HFFc6 (cell line): Measurements from ENCODE around the gene UPF1. TPM values are rescaled to one million over a fixed set of nuclear protein-coding genes. Genes with fewer than 3 reads are reported as not detected.

Source experiments
- DNase-seq: peaks from one replicate; pipeline ENCODE4 v3.0.0-alpha.2; 2018
- H3K27ac Mint-ChIP-seq: 2 replicates; pipeline ENCODE4 v1.8.0; 2020; ENCODE audit warnings: mild to moderate bottlenecking, mixed read lengths
- H3K27me3 Mint-ChIP-seq: 2 replicates; pipeline ENCODE4 v1.8.0; 2021; ENCODE audit warnings: mild to moderate bottlenecking, moderate library complexity, mixed read lengths; ENCODE audit not compliant: insufficient read depth
- H3K36me3 Mint-ChIP-seq: 2 replicates; pipeline ENCODE4 v1.8.0; 2021; ENCODE audit warnings: low read depth, mixed read lengths
- H3K4me1 Mint-ChIP-seq: 2 replicates; pipeline ENCODE4 v1.8.0; 2020; ENCODE audit warnings: low read depth, mixed read lengths
- H3K4me3 Mint-ChIP-seq: 2 replicates; pipeline ENCODE4 v1.8.0; 2020; ENCODE audit warnings: mild to moderate bottlenecking, moderate library complexity, mixed read lengths
- H3K9me3 Mint-ChIP-seq: 2 replicates; pipeline ENCODE4 v1.8.0; 2020; ENCODE audit warnings: mild to moderate bottlenecking, mixed read lengths
- long read RNA-seq: library from polyadenylated mRNA; unstranded; transcript quantifications from one replicate; pipeline ENCODE4 v2.0.0, GENCODE V29; 2019
- total RNA-seq, 6 experiments: library from RNA; stranded (reverse); fragmentation: NEBNext Ultra II Directional; extraction: Animal tissue kit (Norgen Biotek cat#: 25700); gene quantifications; 2 replicates in 1 of 6; 3 replicates in 5 of 6; pipeline ENCODE4 v1.2.3, GENCODE V29; 2021
- TF ChIP-seq, protein P1 (sequence below): fragments of 200-600 bp; sonication (generic); IDR thresholded peaks from 2 replicates; pipeline ENCODE4 v1.5.0; 2021; ENCODE audit warnings: antibody characterized with exemption, mild to moderate bottlenecking

Gene UPF1
- 10 to 100 TPM; 46.3 to 54.7 (median 51.4) TPM for total RNA-seq
- long read RNA-seq, partial matches to known transcripts, result 2 of 12 reads
- long read RNA-seq, other reads (novel, unspliced or antisense), result 10 of 12 reads

DNA sequence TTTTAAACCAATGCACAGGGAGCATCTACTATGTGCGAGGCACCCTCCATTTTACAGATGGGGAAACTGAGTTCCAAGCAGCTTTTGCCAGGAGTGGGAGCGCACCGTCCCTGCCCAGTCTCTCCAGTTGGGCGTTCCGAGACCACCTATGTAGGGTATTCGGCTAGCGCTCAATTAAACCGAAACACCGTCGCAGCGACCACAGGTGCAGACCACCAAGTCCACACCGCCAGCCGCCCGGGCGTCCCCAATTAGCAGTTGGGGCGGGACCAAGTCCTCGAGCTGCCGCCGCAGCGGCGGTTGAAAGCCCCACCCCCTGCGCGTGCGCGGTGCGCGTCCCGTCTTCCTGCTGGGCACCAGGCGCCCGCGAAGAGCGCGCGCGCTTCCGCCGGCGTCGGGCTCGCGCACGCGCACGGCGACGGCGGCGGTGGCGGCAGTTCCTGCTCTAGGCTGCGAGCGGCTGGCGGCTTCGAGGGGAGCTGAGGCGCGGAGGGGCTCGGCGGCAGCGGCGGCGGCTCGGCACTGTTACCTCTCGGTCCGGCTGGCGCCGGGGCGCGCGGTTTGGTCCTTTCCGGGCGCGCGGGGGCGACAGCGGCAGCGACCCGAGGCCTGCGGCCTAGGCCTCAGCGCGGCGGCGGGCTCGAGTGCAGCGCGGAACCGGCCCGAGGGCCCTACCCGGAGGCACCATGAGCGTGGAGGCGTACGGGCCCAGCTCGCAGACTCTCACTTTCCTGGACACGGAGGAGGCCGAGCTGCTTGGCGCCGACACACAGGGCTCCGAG, at the start of gene UPF1:
TSS of gene UPF1 (plus strand) at position 436 of the 782 bp plus-strand sequence. CDS start at position 687, 251 bp downstream.
- H3K4me1 Mint-ChIP-seq, result peaks cover 35% of the 10 kb centered on the region
- peaks cover 10% of the 10 kb centered on the region for H3K9me3 Mint-ChIP-seq
- peak within 1 kb of the TSS; percentile 83 for H3K27ac Mint-ChIP-seq
- H3K36me3 Mint-ChIP-seq, result peaks cover 35% of the 10 kb centered on the region
- peak within 1 kb of the TSS; percentile 98 for H3K4me3 Mint-ChIP-seq
- TF ChIP-seq, protein P1, sequence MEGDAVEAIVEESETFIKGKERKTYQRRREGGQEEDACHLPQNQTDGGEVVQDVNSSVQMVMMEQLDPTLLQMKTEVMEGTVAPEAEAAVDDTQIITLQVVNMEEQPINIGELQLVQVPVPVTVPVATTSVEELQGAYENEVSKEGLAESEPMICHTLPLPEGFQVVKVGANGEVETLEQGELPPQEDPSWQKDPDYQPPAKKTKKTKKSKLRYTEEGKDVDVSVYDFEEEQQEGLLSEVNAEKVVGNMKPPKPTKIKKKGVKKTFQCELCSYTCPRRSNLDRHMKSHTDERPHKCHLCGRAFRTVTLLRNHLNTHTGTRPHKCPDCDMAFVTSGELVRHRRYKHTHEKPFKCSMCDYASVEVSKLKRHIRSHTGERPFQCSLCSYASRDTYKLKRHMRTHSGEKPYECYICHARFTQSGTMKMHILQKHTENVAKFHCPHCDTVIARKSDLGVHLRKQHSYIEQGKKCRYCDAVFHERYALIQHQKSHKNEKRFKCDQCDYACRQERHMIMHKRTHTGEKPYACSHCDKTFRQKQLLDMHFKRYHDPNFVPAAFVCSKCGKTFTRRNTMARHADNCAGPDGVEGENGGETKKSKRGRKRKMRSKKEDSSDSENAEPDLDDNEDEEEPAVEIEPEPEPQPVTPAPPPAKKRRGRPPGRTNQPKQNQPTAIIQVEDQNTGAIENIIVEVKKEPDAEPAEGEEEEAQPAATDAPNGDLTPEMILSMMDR, result no peak
- DNase-seq, result peak; percentile 81
- peaks cover 3% of the 10 kb centered on the region; the same call in 1 of the 2 replicates for H3K27me3 Mint-ChIP-seq

DNA sequence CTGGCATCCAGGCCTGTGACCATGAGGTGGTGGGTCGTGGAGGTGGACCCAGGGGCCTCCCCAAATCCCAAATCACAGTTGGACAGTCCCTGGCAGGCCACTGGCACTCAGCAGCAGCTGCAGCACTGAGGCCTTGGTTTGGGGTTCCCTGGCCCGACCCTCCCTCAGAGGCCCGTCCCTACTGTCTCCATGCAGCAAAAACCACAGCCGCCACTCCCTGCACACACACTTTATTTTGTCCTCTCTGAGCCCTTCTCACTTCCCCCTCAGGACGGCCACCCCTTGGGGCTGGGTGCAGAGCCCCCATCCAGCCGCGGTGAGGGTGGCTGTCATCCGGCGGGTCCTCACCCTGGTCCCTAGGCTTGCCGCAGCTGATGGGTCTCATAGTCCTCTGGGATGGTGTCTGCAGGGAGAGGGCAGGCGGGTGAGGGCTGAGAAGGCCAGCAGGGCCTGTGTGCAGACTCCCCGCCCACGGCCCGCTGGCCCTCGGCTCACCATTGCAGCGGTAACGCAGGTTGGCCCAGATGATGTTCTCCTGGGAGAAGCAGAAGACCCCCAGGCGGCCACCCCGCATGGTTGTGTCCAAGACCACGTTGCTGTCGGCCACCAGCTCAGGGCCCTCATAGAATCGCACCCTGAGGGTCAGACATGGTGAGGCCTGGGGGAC, 49.1 kb upstream of the UPF1 start:
- DNase-seq, result no peak
- Mint-ChIP-seq H3K36me3 (no peaks in the 10 kb centered on the region), H3K4me3 (no peak overlapping the region), H3K9me3 (no peaks in the 10 kb centered on the region), H3K27ac (no peak overlapping the region), H3K27me3 (peaks cover 13% of the 10 kb centered on the region), H3K4me1 (no peaks in the 10 kb centered on the region)
- TF ChIP-seq, protein P1, result no peak

GRCh38 chr19:18783958-18784785, 47.6 kb upstream of the UPF1 start:
- no peak overlapping the region for H3K4me3 Mint-ChIP-seq
- peaks cover 14% of the 10 kb centered on the region for H3K27me3 Mint-ChIP-seq
- TF ChIP-seq, protein P1, result no peak
- H3K36me3 Mint-ChIP-seq, result no peaks in the 10 kb centered on the region
- no peak for DNase-seq
- H3K9me3 Mint-ChIP-seq, result no peaks in the 10 kb centered on the region
- H3K27ac Mint-ChIP-seq, result no peak overlapping the region
- 0 out of 2 replicates have a peak, but pooled peaks cover 2% of the 10 kb centered on the region for H3K4me1 Mint-ChIP-seq

GRCh38 chr19:18784786-18785120, 47.0 kb upstream of the UPF1 start:
- H3K27ac Mint-ChIP-seq, result no peak overlapping the region
- no peaks in the 10 kb centered on the region for H3K36me3 Mint-ChIP-seq
- peaks cover 16% of the 10 kb centered on the region for H3K27me3 Mint-ChIP-seq
- TF ChIP-seq, protein P1, result no peak
- H3K4me1 Mint-ChIP-seq, result 0 out of 2 replicates have a peak, but pooled peaks cover 6% of the 10 kb centered on the region
- DNase-seq, result no peak
- H3K9me3 Mint-ChIP-seq, result no peaks in the 10 kb centered on the region
- no peak overlapping the region for H3K4me3 Mint-ChIP-seq
